Endothelial cell of umbilical vein (primary cell): ENCODE results near the gene KAZN. TPM values are rescaled to one million over a fixed set of nuclear protein-coding genes. Genes with fewer than 3 reads are reported as not detected.

Source experiments
- BruUV-seq: library from RNA; stranded (reverse); fragments of 400-500 nt; replicated peaks from 2 replicates; lab custom pipeline; 2021; lab: Mats Ljungman, UMichigan
- CTCF ChIA-PET: fragments of 300-600, 350-600 bp; sonication (Branson Sonifier 250); formaldehyde crosslinking; loops from one replicate; lab custom pipeline; 2021; ENCODE audit warnings: antibody characterized with exemption, inconsistent platforms; lab: Charles Lee
- POLR2A ChIA-PET: fragments of 300-600, 350-600 bp; sonication (Branson Sonifier 250); formaldehyde crosslinking; loops from one replicate; lab custom pipeline; 2021; ENCODE audit warnings: antibody characterized with exemption, inconsistent platforms; lab: Charles Lee
- DNase-seq: peaks from one replicate; pipeline ENCODE4 v3.0.0-alpha.2; 2011; ENCODE audit warnings: low read depth, low spot score
- FAIRE-seq: peaks from 2 replicates; lab custom pipeline; 2011; peaks lifted over from hg19 to GRCh38; lab: Jason Lieb, UNC
- H2AFZ ChIP-seq: 2 replicates; pipeline ENCODE4 v1.6.0; 2012; ENCODE audit warnings: low read depth, low read length, control low read depth, inconsistent platforms
- H3K27ac ChIP-seq: 2 replicates; pipeline ENCODE4 v1.5.1; 2011; ENCODE audit warnings: low read depth, mild to moderate bottlenecking, control low read depth, low read length, moderate library complexity; ENCODE audit not compliant: insufficient read depth
- H3K27me3 ChIP-seq, 2 experiments: 2 replicates each; pipeline versions ENCODE4 v1.6.0 to v1.6.1; 2011; ENCODE audit warnings: low read length in 2 of 2, mixed read lengths in 1 of 2; ENCODE audit not compliant: control insufficient read depth in 2 of 2, insufficient read depth in 2 of 2
- H3K36me3 ChIP-seq, 2 experiments: 2 replicates in 1 of 2; 3 replicates in 1 of 2; pipeline ENCODE4 v1.5.1; 2011; ENCODE audit warnings: low read length in 2 of 2, mild to moderate bottlenecking in 1 of 2, moderate library complexity in 1 of 2; ENCODE audit not compliant: control insufficient read depth in 2 of 2, insufficient read depth in 2 of 2; ENCODE audit errors: extremely low read depth in 1 of 2
- H3K4me1 ChIP-seq: 3 replicates; pipeline ENCODE4 v1.5.1; 2011; ENCODE audit warnings: mild to moderate bottlenecking, low read length; ENCODE audit not compliant: control insufficient read depth, insufficient read depth; ENCODE audit errors: extremely low read depth
- H3K4me2 ChIP-seq: 2 replicates; pipeline ENCODE4 v1.6.1; 2011; ENCODE audit warnings: low read length, control low read depth, mixed read lengths; ENCODE audit not compliant: insufficient read depth
- H3K4me3 ChIP-seq, 3 experiments: fragments of 200-600 bp in 1 of 3; sonication (generic), shearing (Covaris generic) in 1 of 3; replicated peaks in 1 of 3; 2 replicates each; pipeline ENCODE4 v1.5.1; 2011 to 2016; ENCODE audit warnings: control low read depth in 3 of 3, low read length in 3 of 3, mild to moderate bottlenecking in 2 of 3, inconsistent platforms in 1 of 3, low read depth in 1 of 3, moderate library complexity in 1 of 3; ENCODE audit not compliant: insufficient read depth in 1 of 3
- H3K79me2 ChIP-seq: 2 replicates; pipeline ENCODE4 v1.6.0; 2012; ENCODE audit warnings: low read length, inconsistent platforms; ENCODE audit not compliant: control insufficient read depth, insufficient read depth
- H3K9ac ChIP-seq: replicated peaks from 2 replicates; pipeline ENCODE3; 2011; ENCODE audit warnings: low read length, control low read depth; ENCODE audit not compliant: insufficient read depth; ENCODE audit errors: extremely low read depth
- H3K9me1 ChIP-seq: replicated peaks from 3 replicates; pipeline ENCODE4 v1.6.0; 2011; ENCODE audit warnings: mild to moderate bottlenecking, low read length; ENCODE audit not compliant: control insufficient read depth, insufficient read depth; ENCODE audit errors: extremely low read depth
- H3K9me3 ChIP-seq: replicated peaks from 2 replicates; pipeline ENCODE4 v1.5.1; 2012; ENCODE audit warnings: low read length, inconsistent platforms; ENCODE audit not compliant: control insufficient read depth, insufficient read depth
- H4K20me1 ChIP-seq: replicated peaks from 2 replicates; pipeline ENCODE3; 2011; ENCODE audit warnings: mild to moderate bottlenecking, low read length; ENCODE audit not compliant: control insufficient read depth, insufficient read depth; ENCODE audit errors: extremely low read depth
- CTCF ChIP-seq, 2 donors: IDR thresholded peaks; 1 replicate in 1 of 2; 2 replicates in 1 of 2; pipeline ENCODE4 v1.5.1; 2011; ENCODE audit warnings: low read length in 2 of 2, mild to moderate bottlenecking in 2 of 2, moderate library complexity in 2 of 2, control low read depth in 1 of 2, inconsistent platforms in 1 of 2, low read depth in 1 of 2; ENCODE audit not compliant: insufficient read depth in 1 of 2; ENCODE audit errors: extremely low read depth in 1 of 2
- EZH2 ChIP-seq: IDR thresholded peaks from 2 replicates; pipeline ENCODE4 v1.6.1; 2012; ENCODE audit warnings: borderline replicate concordance, low read depth, mild to moderate bottlenecking, moderate library complexity, low read length, inconsistent platforms; ENCODE audit not compliant: severe bottlenecking
- FOS ChIP-seq: IDR thresholded peaks from 2 replicates; pipeline ENCODE4 v1.6.1; 2011; ENCODE audit warnings: mild to moderate bottlenecking, low read length, moderate library complexity, borderline replicate concordance; ENCODE audit not compliant: insufficient read depth
- GATA2 ChIP-seq: IDR thresholded peaks from 2 replicates; pipeline ENCODE4 v1.7.0; 2011; ENCODE audit warnings: low read depth, mild to moderate bottlenecking, moderate library complexity, mixed read lengths, low read length; ENCODE audit not compliant: insufficient read length, insufficient read depth
- JUN ChIP-seq: IDR thresholded peaks from 2 replicates; pipeline ENCODE4 v1.6.1; 2011; ENCODE audit warnings: borderline replicate concordance, low read depth; ENCODE audit not compliant: insufficient read length, insufficient read depth
- MYC ChIP-seq: IDR thresholded peaks from one replicate; pipeline ENCODE4 v1.6.1; 2011; ENCODE audit warnings: mild to moderate bottlenecking, low read depth, low read length
- POLR2A ChIP-seq: IDR thresholded peaks from 2 replicates; pipeline ENCODE4 v1.6.1; 2012; ENCODE audit warnings: low read depth, mild to moderate bottlenecking, control low read depth, low read length
- POLR2AphosphoS5 ChIP-seq: IDR thresholded peaks from 2 replicates; pipeline ENCODE4 v1.6.1; 2012; ENCODE audit warnings: low read depth, mild to moderate bottlenecking, control low read depth, low read length, moderate library complexity; ENCODE audit not compliant: insufficient read depth
- dilution Hi-C: fragments of 300-500 bp; cut with MboI; formaldehyde crosslinking; loops from one replicate; pipeline ENCODE4 v1.15.0; 2019; ENCODE audit warnings: low sequenced_read_pairs; ENCODE audit not compliant: extremely low pct_ligation_motif_present
- intact Hi-C: fragments of 100-400 bp; cut with micrococcal nuclease; formaldehyde crosslinking; loops from one replicate; pipeline ENCODE4 v1.10.0; 2022
- polyA plus RNA-seq, 4 experiments: library from polyadenylated mRNA; depleted of rRNA in 3 of 4; stranded (reverse) in 3 of 4; unstranded in 1 of 4; fragments of >200 nt; gene quantifications; 2 replicates each; pipeline versions ENCODE4 v1.2.1 to v1.2.3, GENCODE V29; 2011 to 2012; ENCODE audit warnings: missing spikeins in 1 of 4
- total RNA-seq: library from RNA; stranded (reverse); gene quantifications from 2 replicates; pipeline ENCODE4 v1.2.3, GENCODE V29; 2021
- TF ChIP-seq, protein P1 (sequence below): IDR thresholded peaks from 2 replicates; pipeline ENCODE4 v1.6.1; 2011; ENCODE audit not compliant: insufficient read depth, insufficient read length

Gene KAZN
- total and polyA plus RNA-seq, 2 donors (not counting 3 experiments of a cell fraction or from before 2014, with no cell fraction given), result 1.6 to 5.8 TPM

GRCh38 chr1:15129944-15130343, 531.5 kb downstream of the KAZN start:
- no TSS peak for BruUV-seq
- no peak overlapping the region for H2AFZ ChIP-seq
- CTCF ChIA-PET, result interaction anchor here (0.8 to 7.6 kb wide), 6 partner anchors 21 to 300 kb away, joined by 3 to 187 read pairs (median 4); no protein-coding TSS in a partner anchor
- intact Hi-C loops (loop anchor here (5.0 kb wide), 1 partner anchor 302 kb away; no protein-coding TSS in a partner anchor), dilution Hi-C loops (no loop called here)
- no peak overlapping the region for H3K4me2 ChIP-seq
- H3K27me3 ChIP-seq, result no peaks in the 10 kb centered on the region
- H3K9me1 ChIP-seq, result no peaks in the 10 kb centered on the region
- TF ChIP-seq GATA2 (no peak), JUN (no peak), FOS (no peak), MYC (no peak), EZH2 (no peak), POLR2A (no peak)
- TF ChIP-seq, protein P1, sequence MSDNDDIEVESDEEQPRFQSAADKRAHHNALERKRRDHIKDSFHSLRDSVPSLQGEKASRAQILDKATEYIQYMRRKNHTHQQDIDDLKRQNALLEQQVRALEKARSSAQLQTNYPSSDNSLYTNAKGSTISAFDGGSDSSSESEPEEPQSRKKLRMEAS, result no peak
- no peaks in the 10 kb centered on the region for H3K79me2 ChIP-seq
- FAIRE-seq (no peak), DNase-seq (no peak)
- H3K4me1 ChIP-seq, result no peaks in the 10 kb centered on the region
- H3K36me3 ChIP-seq, result no peaks in the 10 kb centered on the region
- POLR2A ChIA-PET, result no interaction called here
- H3K9ac ChIP-seq, result no peak overlapping the region
- no peaks in the 10 kb centered on the region for H3K9me3 ChIP-seq
- H3K27ac ChIP-seq, result no peak overlapping the region
- H4K20me1 ChIP-seq, result no peaks in the 10 kb centered on the region
- no peak overlapping the region for H3K4me3 ChIP-seq

GRCh38 chr1:15130607-15131006, 532.1 kb downstream of the KAZN start:
- CTCF ChIA-PET, result interaction anchor here (0.8 to 7.6 kb wide), 4 partner anchors 21 to 300 kb away, joined by 3 to 187 read pairs (median 65); no protein-coding TSS in a partner anchor

More at GRCh38 chr1:15130607-15131006, 532.1 kb downstream of the KAZN start:
- H3K9me1 ChIP-seq, result no peaks in the 10 kb centered on the region
- no peaks in the 10 kb centered on the region for H3K4me1 ChIP-seq
- no peaks in the 10 kb centered on the region for H3K27me3 ChIP-seq
- dilution Hi-C loops, result no loop called here
- H3K9ac ChIP-seq, result no peak overlapping the region
- no peaks in the 10 kb centered on the region for H3K9me3 ChIP-seq
- no peak for FAIRE-seq
- H3K4me2 ChIP-seq, result no peak overlapping the region
- TF ChIP-seq POLR2AphosphoS5, result no peak
- no peak for TF ChIP-seq GATA2
- TF ChIP-seq MYC, result no peak
- TF ChIP-seq EZH2, result no peak
- TF ChIP-seq CTCF (IDR thresholded peaks at IDR 0.05; ENCODE audit: extremely low read depth in 1 of 2, insufficient read depth in 1 of 2, low read depth in 1 of 2, low read length in 2 of 2), result no peak
- TF ChIP-seq, protein P1, result no peak
- no peak for TF ChIP-seq JUN
- no peak for TF ChIP-seq POLR2A
- no peak for TF ChIP-seq FOS
- no peak overlapping the region for H2AFZ ChIP-seq
- intact Hi-C loops, result no loop called here
- no peak overlapping the region for H3K27ac ChIP-seq
- H4K20me1 ChIP-seq, result no peaks in the 10 kb centered on the region
- BruUV-seq, result no TSS peak
- no peak for DNase-seq
- H3K4me3 ChIP-seq, result no peak overlapping the region
- POLR2A ChIA-PET, result no interaction called here
- H3K36me3 ChIP-seq, result no peaks in the 10 kb centered on the region
- H3K79me2 ChIP-seq, result no peaks in the 10 kb centered on the region
